Stomach (tissue), 4 donors: ENCODE measurements around the gene ACACB.

Experiments
- CTCF ChIP-seq, 7 experiments: fragments of 450-650 bp in 4 of 7; fragments of 200-600 bp in 3 of 7; sonication (generic) in 3 of 7; IDR thresholded peaks; one replicate each; pipeline ENCODE4 v1.5.1; 2016 to 2019; ENCODE audit warnings: antibody characterized with exemption in 7 of 7, control low read depth in 2 of 7, mild to moderate bottlenecking in 1 of 7
- EP300 ChIP-seq: sonication (generic); formaldehyde crosslinking; IDR thresholded peaks from one replicate; pipeline ENCODE4 v1.6.1; 2017; ENCODE audit warnings: antibody characterized with exemption
- POLR2A ChIP-seq, 4 donors: fragments of 450-650 bp; IDR thresholded peaks; one replicate each; pipeline ENCODE4 v1.6.1; 2016; ENCODE audit warnings: antibody characterized with exemption in 4 of 4, control low read depth in 2 of 4, mild to moderate bottlenecking in 1 of 4, moderate library complexity in 1 of 4
- POLR2AphosphoS5 ChIP-seq, 3 donors: sonication (generic); formaldehyde crosslinking; IDR thresholded peaks; one replicate each; pipeline ENCODE4 v1.6.1; 2016; ENCODE audit warnings: antibody characterized with exemption in 3 of 3

GRCh38 chr12:109093022-109093918 lies 23.1 kb upstream of the ACACB start, which contains the start of gene ALKBH2:
- TF ChIP-seq CTCF (IDR thresholded peaks at IDR 0.05) = peak in 5 of 7 experiments; percentile 94 to 98 (median 96)
- TF ChIP-seq POLR2A (IDR thresholded peaks at IDR 0.05) = no peak
- TF ChIP-seq EP300 = no peak
- TF ChIP-seq POLR2AphosphoS5 (IDR thresholded peaks at IDR 0.05) = peak; percentile 83 to 96 (median 95)
